Activated CD8-positive, alpha-beta memory T cell treated with anti-CD3 and anti-CD28 coated beads for 1 hour (primary cell): ENCODE data around the gene CCDC80.

Experiments
- DNase-seq, 2 donors: peaks; one replicate each; pipeline ENCODE4 v3.0.0-alpha.2; 2020; ENCODE audit warnings: low read depth in 1 of 2; ENCODE audit errors: extremely low read depth in 1 of 2

The CCDC80 gene

DNA sequence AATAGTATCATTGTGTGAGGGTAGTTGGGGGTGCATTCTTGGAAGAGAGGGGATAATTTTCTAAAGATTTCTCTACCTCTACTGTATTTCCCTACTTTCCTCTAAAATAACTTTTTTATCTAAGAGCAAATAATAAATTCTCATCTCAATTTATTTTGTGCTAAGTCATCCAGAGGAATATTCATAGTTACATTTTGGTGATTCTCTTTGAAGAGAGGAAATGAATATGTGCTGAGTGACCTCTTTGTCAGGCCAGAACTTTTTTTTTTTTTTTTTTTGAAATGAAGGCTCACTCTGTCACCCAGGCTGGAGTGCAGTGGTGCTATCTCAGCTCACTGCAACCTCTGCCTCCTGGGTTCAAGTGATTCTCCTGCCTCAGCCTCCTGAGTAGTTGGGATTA is 15.1 kb upstream of the CCDC80 start:
- DNase-seq = no peak

- no peak for DNase-seq
Measured at GRCh38 chr3:112654979-112655378, 14.0 kb upstream of the CCDC80 start.

DNA sequence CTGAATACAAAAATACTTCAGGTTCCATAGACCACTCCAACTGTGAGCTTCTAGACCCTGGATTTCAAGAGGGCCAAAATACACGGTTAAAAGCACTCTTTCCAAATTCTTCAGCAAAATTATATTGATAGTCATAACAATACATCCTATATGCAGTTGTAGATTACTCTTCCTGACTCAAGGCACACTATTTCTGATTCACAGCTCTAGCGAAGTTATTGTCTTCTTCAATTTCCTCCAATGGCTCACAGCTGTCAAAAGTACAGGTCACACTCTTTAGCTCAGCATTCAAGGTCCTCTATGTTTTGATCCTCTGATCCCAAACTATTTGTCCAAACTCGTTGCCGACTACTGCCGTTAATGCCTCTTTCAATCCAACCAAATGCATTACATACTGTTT is 13.5 kb upstream of the CCDC80 start:
- no peak for DNase-seq

GRCh38 chr3:112653881-112654300 is 12.9 kb upstream of the CCDC80 start:
- no peak for DNase-seq

- no peak for DNase-seq
Measured at GRCh38 chr3:112653209-112653871, 12.4 kb upstream of the CCDC80 start.

- no peak for DNase-seq
Measured at GRCh38 chr3:112651516-112651915, 10.6 kb upstream of the CCDC80 start.

DNA sequence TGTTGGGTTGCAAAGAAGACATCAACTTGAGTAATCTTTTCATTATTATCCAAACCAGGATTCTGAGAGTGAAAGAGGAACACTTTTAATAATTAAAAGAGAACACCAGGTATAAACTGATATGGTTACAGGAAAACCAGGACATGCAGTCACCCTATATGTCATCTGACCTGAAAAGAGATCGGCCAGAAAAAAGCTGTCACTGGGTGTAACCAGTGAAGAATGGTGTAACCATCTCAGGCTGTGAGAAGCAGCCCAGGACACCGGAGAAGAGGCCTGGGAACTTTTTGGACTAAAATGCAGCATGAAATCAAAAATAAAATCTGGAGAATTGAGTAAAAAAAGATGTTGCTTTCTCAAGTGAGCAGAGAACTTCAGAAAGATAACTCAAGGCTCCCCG is 10.1 kb upstream of the CCDC80 start:
- DNase-seq = no peak

- DNase-seq = no peak
Measured at GRCh38 chr3:112650482-112650881, 9.5 kb upstream of the CCDC80 start.

DNA sequence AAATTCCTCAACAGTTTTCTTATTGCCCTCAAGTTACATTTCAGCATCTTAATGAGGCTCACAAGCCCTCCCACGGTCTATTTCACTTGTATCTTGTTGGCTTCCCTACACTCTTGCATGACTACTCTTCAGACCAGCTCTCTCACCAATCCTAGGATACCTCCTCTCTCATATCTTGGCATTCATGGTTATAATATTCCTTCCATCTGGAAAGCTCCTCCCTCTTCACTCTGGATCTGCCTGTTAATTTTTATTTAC is 8.5 kb upstream of the CCDC80 start:
- DNase-seq = no peak

DNA sequence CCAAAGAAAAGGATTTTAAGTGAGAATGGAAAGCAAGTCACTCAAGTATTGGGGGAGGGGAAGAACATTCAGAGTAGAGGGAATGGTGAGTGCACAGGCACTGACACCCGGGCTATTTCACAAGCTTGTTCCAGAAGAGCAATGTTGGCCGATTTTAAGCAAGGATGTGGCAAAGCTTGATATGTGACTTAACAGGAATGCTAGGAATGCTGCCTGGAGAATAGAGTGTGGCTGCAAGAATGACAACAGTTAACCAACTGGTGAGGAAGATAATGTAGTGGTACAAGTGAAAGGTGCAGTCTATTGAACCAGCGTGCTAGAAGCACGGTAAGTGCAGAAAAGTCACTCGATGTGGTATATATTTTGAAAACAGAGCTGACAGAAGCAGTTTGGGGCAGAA is 6.2 kb upstream of the CCDC80 start:
- no peak for DNase-seq

DNA sequence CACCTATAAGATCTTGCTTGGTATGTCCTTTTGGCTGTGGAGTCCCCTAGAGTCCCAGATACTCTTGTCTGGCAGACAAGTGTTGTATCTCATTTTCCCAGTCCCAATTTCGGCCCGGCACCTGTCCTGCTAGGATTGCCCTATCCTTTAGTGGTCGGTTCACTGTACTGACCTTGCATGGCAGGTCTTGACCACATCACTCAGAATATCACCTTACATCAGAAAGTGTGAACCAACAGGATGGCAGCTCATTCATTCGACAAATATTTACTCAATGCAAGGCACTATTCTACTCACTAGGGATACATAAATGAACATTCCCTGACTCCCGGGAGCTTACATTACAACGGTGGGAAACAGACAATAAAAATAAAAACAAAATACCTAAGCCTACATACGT is 5.7 kb upstream of the CCDC80 start:
- DNase-seq = no peak

DNA sequence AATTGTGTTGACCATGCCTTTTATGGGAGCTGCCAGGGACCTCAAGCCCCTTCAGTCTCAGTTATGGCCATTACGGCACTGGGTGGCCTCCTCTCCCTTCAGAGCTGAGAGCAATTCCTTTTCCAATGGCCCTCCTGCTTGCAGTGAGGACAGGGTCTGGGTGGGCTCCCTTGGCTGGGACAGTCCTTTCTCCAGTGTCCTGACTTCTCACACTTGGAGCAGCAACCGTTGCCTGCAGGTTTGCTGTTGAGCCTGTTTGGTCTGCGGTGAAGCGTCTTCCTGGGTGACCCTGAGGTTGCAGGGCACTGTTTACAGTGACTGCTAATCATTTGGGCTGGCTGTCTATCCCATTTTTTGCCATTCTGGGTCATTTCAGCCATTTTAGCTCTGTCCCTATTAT is 3.5 kb upstream of the CCDC80 start:
- no peak for DNase-seq

DNA sequence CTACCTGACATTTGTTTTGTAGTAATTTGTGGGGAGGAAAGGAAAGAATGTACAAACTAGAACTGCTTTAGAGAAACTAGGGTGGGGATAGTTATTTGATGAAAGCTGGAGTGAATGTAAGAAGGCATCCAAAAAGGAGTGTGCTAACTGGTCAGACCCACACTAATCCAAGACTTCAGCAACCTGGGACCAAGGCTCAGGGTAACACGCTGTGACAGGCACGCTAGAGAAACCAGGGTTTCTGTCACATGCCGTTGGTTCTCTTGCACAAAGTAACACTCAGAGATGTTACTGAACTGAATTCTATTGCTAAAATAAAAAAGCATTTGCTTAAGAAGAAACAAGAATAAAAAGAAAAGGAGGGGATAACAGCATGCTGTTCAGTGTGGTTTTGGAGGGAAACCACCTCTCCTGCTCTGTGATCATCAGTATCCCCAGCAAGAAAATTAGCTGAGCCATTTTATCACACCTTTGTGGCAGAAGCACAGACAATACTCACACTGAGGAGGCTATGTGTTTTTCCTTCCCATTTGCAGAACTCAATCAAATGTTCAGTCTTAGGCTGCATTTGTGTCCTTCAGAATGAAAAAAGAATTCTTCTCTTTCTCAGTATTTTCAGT is 2.8 kb upstream of the CCDC80 start:
- DNase-seq = no peak

DNA sequence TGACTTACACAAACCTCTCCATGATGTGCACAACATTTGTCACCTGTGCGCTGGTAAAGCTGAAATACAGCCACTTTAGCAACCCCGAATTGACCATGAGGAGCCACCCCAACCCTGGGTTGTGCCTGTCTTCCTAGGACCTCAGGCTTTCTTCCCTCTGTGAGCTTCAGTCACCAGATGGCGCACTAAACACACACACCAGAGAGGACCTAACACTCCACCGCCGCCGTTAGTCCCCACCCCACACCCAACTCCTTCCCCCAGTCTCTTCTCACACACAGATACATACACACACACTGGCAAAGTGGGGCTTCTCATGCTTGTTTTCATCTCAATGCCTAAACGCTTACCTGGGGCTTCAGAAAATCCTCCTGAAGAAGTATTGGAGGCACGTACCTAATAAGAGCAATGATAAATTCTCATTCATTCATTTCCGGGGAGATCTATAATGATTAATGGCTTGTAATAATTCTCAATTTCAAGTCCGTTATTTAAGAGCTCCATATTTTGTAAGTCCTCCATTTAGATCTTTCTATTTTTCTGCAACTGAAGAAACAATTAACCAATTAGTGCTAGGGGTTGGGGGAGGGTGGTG is 2.1 kb upstream of the CCDC80 start:
- peak; percentile 52 to 62 for DNase-seq

- no peak for DNase-seq
Measured at GRCh38 chr3:112640276-112640929, 540 bp downstream of the CCDC80 start.

- no peak for DNase-seq
Measured at GRCh38 chr3:112639455-112640225, 1.3 kb downstream of the CCDC80 start.

DNA sequence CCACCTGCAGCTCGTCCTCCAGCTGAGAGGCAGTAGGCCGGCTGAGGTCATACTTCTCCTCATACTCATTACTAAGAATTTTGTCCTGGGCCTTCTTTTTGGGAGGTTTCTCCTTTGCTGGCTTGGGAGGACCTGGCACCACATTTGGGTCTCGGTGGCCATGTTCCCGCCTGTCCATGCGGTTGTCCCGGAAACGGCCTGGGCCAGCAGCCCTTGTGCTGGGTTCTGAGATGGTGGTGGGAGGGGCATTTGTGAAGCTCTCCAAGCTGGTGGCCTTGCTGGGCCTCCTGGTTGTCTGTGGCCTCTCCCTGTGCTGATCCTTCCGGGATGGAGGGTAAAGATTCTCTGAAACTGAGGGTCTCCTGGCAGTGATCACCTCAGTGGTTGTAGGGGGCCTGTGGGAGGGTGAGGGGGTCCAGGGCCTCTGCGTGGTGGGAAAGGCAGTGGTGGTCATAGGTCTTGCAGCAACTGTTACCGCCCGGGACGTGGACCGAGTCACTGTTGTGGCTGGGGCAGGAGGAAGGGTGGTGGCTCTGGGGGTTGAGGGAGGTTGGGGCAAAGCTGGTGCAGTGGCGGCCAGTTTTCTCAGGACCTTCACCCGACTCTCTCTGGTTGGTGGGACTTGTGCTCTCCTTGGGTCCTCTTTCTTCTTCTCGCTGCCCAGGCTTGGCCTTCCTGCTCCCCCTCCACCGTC is 2.5 kb downstream of the CCDC80 start:
- DNase-seq = no peak

GRCh38 chr3:112637700-112638099 is 3.2 kb downstream of the CCDC80 start:
- no peak for DNase-seq

GRCh38 chr3:112635674-112636073 is 5.3 kb downstream of the CCDC80 start:
- no peak for DNase-seq

GRCh38 chr3:112634786-112635541 is 6.0 kb downstream of the CCDC80 start:
- no peak for DNase-seq
